Lower leg skin (tissue), 4 donors: ENCODE measurements around the gene MTFMT. TPM values are rescaled to one million over a fixed set of nuclear protein-coding genes. Genes with fewer than 3 reads are reported as not detected.

Source experiments
- DNase-seq, 2 donors: peaks; one replicate each; pipeline ENCODE4 v3.0.0-alpha.2; 2019; ENCODE audit warnings: low spot score in 2 of 2
- H3K4me3 ChIP-seq: fragments of 200-600 bp; sonication (generic); 2 replicates; pipeline ENCODE4 v1.5.1; 2017; ENCODE audit warnings: mild to moderate bottlenecking, low read depth; ENCODE audit not compliant: poor library complexity, severe bottlenecking
- POLR2A ChIP-seq, 2 donors: fragments of 450-650 bp; IDR thresholded peaks; one replicate each; pipeline ENCODE4 v1.6.1; 2016 to 2017; ENCODE audit warnings: antibody characterized with exemption in 2 of 2, mild to moderate bottlenecking in 1 of 2, moderate library complexity in 1 of 2
- WGBS, 2 donors: methylation state at CpG; one replicate each; pipeline ENCODE4 v1.1.5; 2018; 5-methylcytosine and 5-hydroxymethylcytosine counted together
- intact Hi-C: fragments of 100-400 bp; cut with DNase I; formaldehyde crosslinking; loops from one replicate; pipeline ENCODE4 v1.15.0; 2023; ENCODE audit warnings: low total_unique reads
- total RNA-seq, 4 donors: library from RNA; depleted of rRNA; stranded (reverse); fragments of >200 nt; gene quantifications; one replicate each; pipeline ENCODE4 v1.1.0, GENCODE V29; 2016
- TF ChIP-seq, protein P1 (sequence below), 3 donors: fragments of 450-650 bp; IDR thresholded peaks; one replicate each; pipeline ENCODE4 v1.5.1; 2016; ENCODE audit warnings: antibody characterized with exemption in 3 of 3, mild to moderate bottlenecking in 3 of 3, moderate library complexity in 2 of 3

MTFMT gene
- total RNA-seq, 4 donors from 2014 or later = 12.3 to 21.9 (median 15.0) TPM

- 64 to 72% methylated on average over 3 of the region's 3 CpGs for whole genome bisulfite sequencing, 2 donors
- intact Hi-C loops = no loop called here
- TF ChIP-seq, protein P1, sequence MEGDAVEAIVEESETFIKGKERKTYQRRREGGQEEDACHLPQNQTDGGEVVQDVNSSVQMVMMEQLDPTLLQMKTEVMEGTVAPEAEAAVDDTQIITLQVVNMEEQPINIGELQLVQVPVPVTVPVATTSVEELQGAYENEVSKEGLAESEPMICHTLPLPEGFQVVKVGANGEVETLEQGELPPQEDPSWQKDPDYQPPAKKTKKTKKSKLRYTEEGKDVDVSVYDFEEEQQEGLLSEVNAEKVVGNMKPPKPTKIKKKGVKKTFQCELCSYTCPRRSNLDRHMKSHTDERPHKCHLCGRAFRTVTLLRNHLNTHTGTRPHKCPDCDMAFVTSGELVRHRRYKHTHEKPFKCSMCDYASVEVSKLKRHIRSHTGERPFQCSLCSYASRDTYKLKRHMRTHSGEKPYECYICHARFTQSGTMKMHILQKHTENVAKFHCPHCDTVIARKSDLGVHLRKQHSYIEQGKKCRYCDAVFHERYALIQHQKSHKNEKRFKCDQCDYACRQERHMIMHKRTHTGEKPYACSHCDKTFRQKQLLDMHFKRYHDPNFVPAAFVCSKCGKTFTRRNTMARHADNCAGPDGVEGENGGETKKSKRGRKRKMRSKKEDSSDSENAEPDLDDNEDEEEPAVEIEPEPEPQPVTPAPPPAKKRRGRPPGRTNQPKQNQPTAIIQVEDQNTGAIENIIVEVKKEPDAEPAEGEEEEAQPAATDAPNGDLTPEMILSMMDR (IDR thresholded peaks at IDR 0.05) = no peak
- TF ChIP-seq POLR2A (IDR thresholded peaks at IDR 0.05) = no peak
- DNase-seq = peak in 1 of 2 donors; percentile 15
- no peak overlapping the region for H3K4me3 ChIP-seq
Observed at GRCh38 chr15:65006876-65007275, 22.6 kb downstream of the MTFMT start.

DNA sequence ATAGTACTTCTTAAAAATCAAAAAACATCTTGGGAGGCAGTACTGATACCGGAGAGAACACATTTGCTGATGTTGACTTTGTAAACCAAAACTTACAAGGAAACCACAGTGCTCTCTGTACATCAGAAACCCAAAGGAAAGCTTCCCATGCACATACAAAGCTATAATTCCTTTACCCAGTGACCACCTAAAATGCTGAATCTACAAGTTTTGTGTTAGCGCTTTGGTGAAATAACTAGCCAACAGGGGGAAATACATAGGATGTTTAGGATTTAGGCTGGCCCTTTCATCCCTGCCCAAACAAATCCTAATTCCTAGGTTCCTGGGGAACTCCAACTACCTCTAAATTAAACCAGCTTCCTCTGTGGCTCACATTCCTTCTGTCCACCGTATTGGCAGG, 24.4 kb downstream of the MTFMT start:
- H3K4me3 ChIP-seq = no peak overlapping the region
- DNase-seq = peak in 1 of 2 donors; percentile 2
- WGBS, 2 donors = 76 to 90% methylated on average over 3 of the region's 3 CpGs
- no peak for TF ChIP-seq POLR2A (IDR thresholded peaks at IDR 0.05)
- TF ChIP-seq, protein P1 (IDR thresholded peaks at IDR 0.05) = no peak
- intact Hi-C loops = no loop called here

DNA sequence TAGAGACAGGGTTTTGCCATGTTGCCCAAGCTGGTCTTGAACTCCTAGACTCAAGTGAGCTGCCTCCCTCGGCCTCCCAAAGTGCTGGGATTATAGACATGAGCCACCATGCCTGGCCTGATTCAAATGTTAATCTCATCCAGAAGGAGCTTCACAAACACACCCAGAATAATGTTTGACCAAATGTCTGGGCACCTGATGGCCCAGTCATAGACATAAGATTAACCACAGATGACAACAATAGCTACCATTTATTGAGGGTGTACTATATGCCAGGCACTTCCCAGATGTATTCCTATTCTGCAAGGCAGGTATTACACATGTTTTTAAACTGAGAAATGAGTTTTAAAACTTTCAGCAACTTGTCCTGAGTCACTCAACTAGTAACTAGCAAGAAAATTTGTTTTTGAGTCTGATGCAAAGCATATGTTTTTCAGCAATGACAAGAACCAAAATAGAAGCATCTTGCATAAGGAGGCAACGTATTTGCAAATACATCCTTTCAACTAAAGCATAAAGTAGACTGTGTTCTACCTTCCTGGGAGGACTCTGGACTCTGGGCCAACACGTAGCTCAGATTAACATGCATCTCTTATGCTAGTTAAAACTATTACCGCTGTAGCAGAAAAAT, 31.6 kb downstream of the MTFMT start:
- no peak for DNase-seq
- WGBS, 2 donors = 74 to 80% methylated on average over 4 of the region's 4 CpGs
- no peak overlapping the region for H3K4me3 ChIP-seq
- intact Hi-C loops = no loop called here
- TF ChIP-seq, protein P1 (IDR thresholded peaks at IDR 0.05) = no peak
- no peak for TF ChIP-seq POLR2A (IDR thresholded peaks at IDR 0.05)

- WGBS, 2 donors = 81% methylated on average over 5 of the region's 5 CpGs
Observed at GRCh38 chr15:64997066-64997465, 32.4 kb downstream of the MTFMT start.

GRCh38 chr15:64993290-64993689, 36.1 kb downstream of the MTFMT start:
- no peak for DNase-seq
- intact Hi-C loops = no loop called here
- no peak for TF ChIP-seq POLR2A (IDR thresholded peaks at IDR 0.05)
- TF ChIP-seq, protein P1 (IDR thresholded peaks at IDR 0.05) = no peak
- 57 to 80% methylated on average over 1 of the region's 1 CpG for WGBS, 2 donors
- no peak overlapping the region for H3K4me3 ChIP-seq

More at GRCh38 chr15:64997066-64997465, 32.4 kb downstream of the MTFMT start:
- no peak for DNase-seq
- TF ChIP-seq, protein P1 (IDR thresholded peaks at IDR 0.05) = no peak
- TF ChIP-seq POLR2A (IDR thresholded peaks at IDR 0.05) = no peak
- intact Hi-C loops = no loop called here
- no peak overlapping the region for H3K4me3 ChIP-seq
